CD4-positive, alpha-beta T cell (primary cell): ENCODE results near the gene ACAP3. TPM values are rescaled to one million over a fixed set of nuclear protein-coding genes. Genes with fewer than 3 reads are reported as not detected.
A peak's percentile ranks its signal among the peaks of the same experiment; 100 is the strongest.

Experiments used
- ATAC-seq: fragments of 200-7000 bp; cut with Tn5 transposase; one replicate; pipeline ENCODE4 v1.10.0; 2022; ENCODE audit warnings: mild to moderate bottlenecking; ENCODE audit not compliant: poor library complexity
- CTCF ChIA-PET: fragments of 350-600 bp; sonication (Branson Sonifier 250); formaldehyde crosslinking; loops from one replicate; lab custom pipeline; 2021; ENCODE audit warnings: antibody characterized with exemption, inconsistent platforms; lab: Charles Lee
- POLR2A ChIA-PET: fragments of 350-600 bp; sonication (Branson Sonifier 250); formaldehyde crosslinking; loops from one replicate; lab custom pipeline; 2021; ENCODE audit warnings: antibody characterized with exemption, inconsistent platforms; lab: Charles Lee
- DNase-seq, 14 experiments: peaks; one replicate each; pipeline ENCODE4 v3.0.0-alpha.2; 2013 to 2020; ENCODE audit warnings: mixed read lengths in 2 of 14
- H3K27ac ChIP-seq, 2 donors: one replicate each; pipeline versions ENCODE4 v1.5.1 to v1.7.0; 2013; ENCODE audit warnings: low read length in 2 of 2, low read depth in 1 of 2, mild to moderate bottlenecking in 1 of 2
- H3K27me3 ChIP-seq, 2 experiments: 1 replicate in 1 of 2; 2 replicates in 1 of 2; pipeline versions ENCODE4 v1.6.1 to v1.7.0; 2013; ENCODE audit warnings: low read length in 2 of 2, control low read depth in 1 of 2, mild to moderate bottlenecking in 1 of 2, moderate library complexity in 1 of 2; ENCODE audit not compliant: insufficient read depth in 2 of 2, control insufficient read depth in 1 of 2
- H3K36me3 ChIP-seq: one replicate; pipeline ENCODE4 v1.6.1; 2013; ENCODE audit warnings: low read length, control low read depth; ENCODE audit not compliant: insufficient read depth
- H3K4me1 ChIP-seq: one replicate; pipeline ENCODE4 v1.6.1; 2013; ENCODE audit warnings: low read length, control low read depth; ENCODE audit not compliant: insufficient read depth
- H3K4me3 ChIP-seq: one replicate; pipeline ENCODE4 v1.5.1; 2013; ENCODE audit warnings: mild to moderate bottlenecking, low read length, moderate library complexity
- H3K9me3 ChIP-seq, 2 experiments: 1 replicate in 1 of 2; 2 replicates in 1 of 2; pipeline versions ENCODE4 v1.6.1 to v1.7.0; 2013; ENCODE audit warnings: low read length in 2 of 2, mild to moderate bottlenecking in 2 of 2, control low read depth in 1 of 2, moderate library complexity in 1 of 2; ENCODE audit not compliant: control insufficient read depth in 1 of 2, insufficient read depth in 1 of 2
- H3K27ac Mint-ChIP-seq: one replicate; pipeline ENCODE4 v1.8.0; 2020; ENCODE audit warnings: mixed read lengths
- H3K27me3 Mint-ChIP-seq: one replicate; pipeline ENCODE4 v1.8.0; 2021; ENCODE audit warnings: mixed read lengths
- H3K36me3 Mint-ChIP-seq: one replicate; pipeline ENCODE4 v1.8.0; 2021; ENCODE audit warnings: low read depth, mixed read lengths
- H3K4me1 Mint-ChIP-seq: one replicate; pipeline ENCODE4 v1.8.0; 2021; ENCODE audit warnings: low read depth, mixed read lengths
- H3K4me3 Mint-ChIP-seq: one replicate; pipeline ENCODE4 v1.8.0; 2020; ENCODE audit warnings: mild to moderate bottlenecking, mixed read lengths
- H3K9me3 Mint-ChIP-seq: one replicate; pipeline ENCODE4 v1.8.0; 2020; ENCODE audit warnings: mixed read lengths
- intact Hi-C, 2 experiments: fragments of 100-400 bp; cut with DNase I in 1 of 2; cut with micrococcal nuclease in 1 of 2; formaldehyde crosslinking; loops; one replicate each; pipeline versions ENCODE4 v1.15.1 to v1.9.0; 2023 to 2025; cut with DNase I, micrococcal nuclease
- total RNA-seq, 174 experiments: library from RNA in 2 of 174; stranded (reverse) in 2 of 174; gene quantifications; one replicate each; pipeline ENCODE4 v1.2.3 and lab custom pipeline; 2021 to 2026
- TF ChIP-seq, protein P1 (sequence below): fragments of 200-600 bp; IDR thresholded peaks from one replicate; pipeline ENCODE4 v1.8.0; 2022; ENCODE audit warnings: antibody characterized with exemption, mild to moderate bottlenecking

The ACAP3 gene
- total RNA-seq, 2 experiments from 2014 or later, result 45.3 to 46.4 TPM

DNA sequence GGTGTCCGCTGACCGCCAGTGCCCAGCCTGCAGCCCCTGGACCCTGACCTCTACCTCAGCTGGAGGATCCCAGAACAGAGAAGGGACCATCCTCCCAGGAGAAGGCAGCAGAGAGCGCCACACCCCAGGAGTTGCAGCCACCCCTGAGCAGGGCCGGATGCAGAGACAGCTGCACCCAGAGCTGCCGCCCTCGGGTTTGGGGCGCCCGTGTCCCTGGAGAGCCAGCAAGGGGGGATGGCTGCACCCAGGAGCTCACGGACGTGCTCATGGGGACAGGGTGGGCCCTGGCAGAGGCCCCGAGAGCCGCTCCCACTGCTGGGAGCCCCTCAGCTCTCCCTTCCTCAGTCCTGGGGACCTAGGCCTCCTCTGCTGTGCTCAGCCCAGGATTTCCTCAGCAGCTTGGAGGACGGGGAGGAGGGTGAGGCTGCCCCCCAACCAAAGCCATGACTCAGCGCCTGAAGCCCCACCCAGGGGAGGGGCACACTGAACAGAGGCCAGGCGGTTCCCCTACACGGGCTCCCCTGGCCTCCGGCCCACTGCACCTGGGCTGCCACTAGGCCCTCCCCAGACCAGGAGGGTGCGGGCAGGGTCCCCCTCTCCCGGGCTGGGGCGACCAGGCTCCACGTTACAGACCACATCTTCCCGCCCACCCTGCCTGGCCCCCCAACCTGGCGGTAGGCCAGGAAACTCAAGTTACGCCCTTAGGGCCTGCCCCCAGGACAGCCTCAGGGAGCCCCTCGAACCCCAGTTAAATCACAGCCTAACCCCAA is 2.2 kb downstream of the ACAP3 start:
- H3K27me3 Mint-ChIP-seq, result no peaks in the 10 kb centered on the region
- Histone ChIP-seq H3K27me3 (no peaks in the 10 kb centered on the region), H3K4me1 (peaks cover 46% of the 10 kb centered on the region), H3K9me3 (no peaks in the 10 kb centered on the region), H3K36me3 (peaks cover 8% of the 10 kb centered on the region), H3K4me3 (peak overlapping the region; percentile 42), H3K27ac (peak overlapping the region; percentile 2 to 29)
- ChIA-PET POLR2A (interaction anchor here (0.6 to 0.9 kb wide), 3 partner anchors 50 to 208 kb away, joined by 3 to 5 read pairs (median 4); partner anchors contain the start of gene AURKAIP1), CTCF (interaction anchor here (0.9 to 1.2 kb wide), 2 partner anchors 183 to 242 kb away, joined by 3 to 4 read pairs; no protein-coding TSS in a partner anchor)
- H3K4me1 Mint-ChIP-seq, result peaks cover 21% of the 10 kb centered on the region
- TF ChIP-seq, protein P1, sequence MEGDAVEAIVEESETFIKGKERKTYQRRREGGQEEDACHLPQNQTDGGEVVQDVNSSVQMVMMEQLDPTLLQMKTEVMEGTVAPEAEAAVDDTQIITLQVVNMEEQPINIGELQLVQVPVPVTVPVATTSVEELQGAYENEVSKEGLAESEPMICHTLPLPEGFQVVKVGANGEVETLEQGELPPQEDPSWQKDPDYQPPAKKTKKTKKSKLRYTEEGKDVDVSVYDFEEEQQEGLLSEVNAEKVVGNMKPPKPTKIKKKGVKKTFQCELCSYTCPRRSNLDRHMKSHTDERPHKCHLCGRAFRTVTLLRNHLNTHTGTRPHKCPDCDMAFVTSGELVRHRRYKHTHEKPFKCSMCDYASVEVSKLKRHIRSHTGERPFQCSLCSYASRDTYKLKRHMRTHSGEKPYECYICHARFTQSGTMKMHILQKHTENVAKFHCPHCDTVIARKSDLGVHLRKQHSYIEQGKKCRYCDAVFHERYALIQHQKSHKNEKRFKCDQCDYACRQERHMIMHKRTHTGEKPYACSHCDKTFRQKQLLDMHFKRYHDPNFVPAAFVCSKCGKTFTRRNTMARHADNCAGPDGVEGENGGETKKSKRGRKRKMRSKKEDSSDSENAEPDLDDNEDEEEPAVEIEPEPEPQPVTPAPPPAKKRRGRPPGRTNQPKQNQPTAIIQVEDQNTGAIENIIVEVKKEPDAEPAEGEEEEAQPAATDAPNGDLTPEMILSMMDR, result no peak
- H3K27ac Mint-ChIP-seq, result peak overlapping the region; percentile 87
- ATAC-seq (peak; percentile 34), DNase-seq (peak; percentile 44 to 87 (median 72))
- H3K9me3 Mint-ChIP-seq, result no peaks in the 10 kb centered on the region
- intact Hi-C loops, result loop anchor here (2.0 to 10.0 kb wide), 5 partner anchors 67 to 271 kb away; partner anchors contain the start of genes AURKAIP1 (in 1 of the 2) and C1orf159 (in 1 of the 2)
- H3K4me3 Mint-ChIP-seq, result peak overlapping the region; percentile 92
- H3K36me3 Mint-ChIP-seq, result peaks cover 13% of the 10 kb centered on the region

DNA sequence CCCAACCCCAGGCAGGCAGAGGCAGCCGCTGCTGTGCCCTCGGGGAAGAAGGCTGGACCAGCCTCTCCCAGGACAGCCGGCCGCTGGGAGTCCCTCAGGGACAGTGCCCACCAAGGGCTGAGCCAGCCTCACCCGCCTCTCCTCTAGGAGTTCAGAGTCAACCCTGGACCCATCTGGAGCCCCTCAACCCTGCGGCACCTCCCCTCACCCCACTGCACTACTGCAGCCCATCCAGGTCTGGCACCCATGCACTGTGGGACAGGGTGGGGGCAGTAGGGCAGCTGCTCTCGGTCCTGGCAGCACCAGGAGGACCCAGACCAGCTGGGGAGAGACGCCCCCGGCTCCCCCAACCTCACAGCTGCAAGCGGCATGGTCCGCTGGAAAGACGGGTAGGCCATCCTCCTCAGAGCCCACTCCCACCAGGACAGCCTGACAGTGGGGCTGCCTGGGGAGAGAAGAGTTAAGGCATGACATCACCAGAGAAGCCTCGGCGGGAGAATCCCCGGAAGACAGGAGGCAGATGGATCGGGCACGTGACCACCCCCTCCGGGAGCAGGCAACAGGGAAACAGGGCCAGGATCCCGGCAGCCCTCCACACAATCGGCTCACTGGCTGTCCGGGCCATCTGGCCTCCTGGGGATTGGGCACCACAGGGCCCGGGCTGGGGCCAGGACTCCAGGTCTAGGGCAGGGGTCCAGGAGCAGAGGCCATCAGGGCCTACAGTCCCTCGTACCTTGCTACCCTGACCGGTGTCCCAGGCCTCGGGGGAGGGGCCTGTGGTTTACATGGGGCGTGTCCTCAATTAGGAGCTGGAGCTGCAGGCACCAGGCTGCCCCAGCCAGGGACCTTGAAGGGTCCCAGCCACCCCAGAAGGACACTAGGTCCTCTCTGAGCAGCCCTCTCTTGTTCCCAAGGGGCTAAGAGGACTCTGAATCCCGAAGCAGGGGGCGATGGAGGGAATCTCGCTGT is 3.1 kb downstream of the ACAP3 start:
- ChIA-PET POLR2A (interaction anchor here (0.8 to 0.9 kb wide), 2 partner anchors 51 to 71 kb away, joined by 3 to 5 read pairs; partner anchors contain the start of gene AURKAIP1), CTCF (interaction anchor here (0.9 to 1.2 kb wide), 2 partner anchors 183 to 241 kb away, joined by 3 to 4 read pairs; no protein-coding TSS in a partner anchor)
- H3K4me3 Mint-ChIP-seq, result peak overlapping the region; percentile 92
- intact Hi-C loops, result loop anchor here (2.0 to 10.0 kb wide), 5 partner anchors 68 to 270 kb away; partner anchors contain the start of genes AURKAIP1 (in 1 of the 2) and C1orf159 (in 1 of the 2)
- peaks cover 21% of the 10 kb centered on the region for H3K4me1 Mint-ChIP-seq
- Histone ChIP-seq H3K4me1 (peaks cover 38% of the 10 kb centered on the region), H3K4me3 (peak overlapping the region; percentile 42), H3K27me3 (no peaks in the 10 kb centered on the region), H3K27ac (no peak overlapping the region), H3K36me3 (no peaks in the 10 kb centered on the region), H3K9me3 (no peaks in the 10 kb centered on the region)
- no peak for ATAC-seq
- no peaks in the 10 kb centered on the region for H3K27me3 Mint-ChIP-seq
- TF ChIP-seq, protein P1, result no peak
- H3K36me3 Mint-ChIP-seq, result peaks cover 13% of the 10 kb centered on the region
- peak in 1 of 14 experiments; percentile 46 for DNase-seq
- no peaks in the 10 kb centered on the region for H3K9me3 Mint-ChIP-seq
- H3K27ac Mint-ChIP-seq, result peak overlapping the region; percentile 87

DNA sequence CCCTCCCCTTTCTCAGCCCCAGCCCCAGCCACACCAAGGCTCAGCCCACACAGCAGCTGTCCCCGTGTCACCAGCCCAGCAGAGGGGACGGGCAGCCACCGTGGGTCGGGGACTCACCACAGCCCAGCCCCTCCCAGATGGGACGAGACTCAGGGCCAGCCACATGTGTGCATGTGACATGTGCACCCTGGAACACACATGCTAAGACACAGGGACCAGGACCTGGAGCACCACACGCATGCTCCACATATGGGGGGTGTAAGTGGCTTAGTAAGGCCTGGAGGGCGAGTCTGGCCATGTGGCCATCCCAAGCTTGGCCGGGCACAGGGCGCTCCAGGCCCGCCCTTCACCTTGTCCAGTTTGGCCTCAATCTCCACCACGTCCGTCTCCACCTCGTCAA is 4.0 kb downstream of the ACAP3 start:
- TF ChIP-seq, protein P1, result no peak
- POLR2A ChIA-PET, result no interaction called here
- peaks cover 32% of the 10 kb centered on the region for H3K4me1 ChIP-seq
- Mint-ChIP-seq H3K9me3 (no peaks in the 10 kb centered on the region), H3K27me3 (no peaks in the 10 kb centered on the region), H3K36me3 (peaks cover 13% of the 10 kb centered on the region), H3K4me3 (peak overlapping the region; percentile 25), H3K4me1 (peaks cover 21% of the 10 kb centered on the region), H3K27ac (no peak overlapping the region)
- H3K36me3 ChIP-seq, result no peaks in the 10 kb centered on the region
- intact Hi-C loops, result loop anchor here (2.0 to 10.0 kb wide), 3 partner anchors 69 to 269 kb away; partner anchors contain the start of gene AURKAIP1 (in 1 of the 2)
- H3K4me3 ChIP-seq, result no peak overlapping the region
- no peaks in the 10 kb centered on the region for H3K9me3 ChIP-seq
- no peak for DNase-seq
- H3K27me3 ChIP-seq, result no peaks in the 10 kb centered on the region
- CTCF ChIA-PET, result no interaction called here
- no peak overlapping the region for H3K27ac ChIP-seq
- ATAC-seq, result no peak
